GM18502 (cell line): ENCODE data around the gene VPS51.
"Not testable (repeated sequence)": the region's sequence is repeated elsewhere in the genome, so short reads cannot be mapped to it uniquely, and the experiment has no call there.

Experiments
- ATAC-seq: cut with Tn5 transposase; IDR thresholded peaks from one replicate; pipeline ENCODE4 v1.9.1; 2021; ENCODE audit warnings: mild to moderate bottlenecking; ENCODE audit not compliant: unreplicated experiment, poor library complexity

Gene VPS51

GRCh38 chr11:65118097-65118837 lies 22.3 kb downstream of the VPS51 start:
- no peak for ATAC-seq

DNA sequence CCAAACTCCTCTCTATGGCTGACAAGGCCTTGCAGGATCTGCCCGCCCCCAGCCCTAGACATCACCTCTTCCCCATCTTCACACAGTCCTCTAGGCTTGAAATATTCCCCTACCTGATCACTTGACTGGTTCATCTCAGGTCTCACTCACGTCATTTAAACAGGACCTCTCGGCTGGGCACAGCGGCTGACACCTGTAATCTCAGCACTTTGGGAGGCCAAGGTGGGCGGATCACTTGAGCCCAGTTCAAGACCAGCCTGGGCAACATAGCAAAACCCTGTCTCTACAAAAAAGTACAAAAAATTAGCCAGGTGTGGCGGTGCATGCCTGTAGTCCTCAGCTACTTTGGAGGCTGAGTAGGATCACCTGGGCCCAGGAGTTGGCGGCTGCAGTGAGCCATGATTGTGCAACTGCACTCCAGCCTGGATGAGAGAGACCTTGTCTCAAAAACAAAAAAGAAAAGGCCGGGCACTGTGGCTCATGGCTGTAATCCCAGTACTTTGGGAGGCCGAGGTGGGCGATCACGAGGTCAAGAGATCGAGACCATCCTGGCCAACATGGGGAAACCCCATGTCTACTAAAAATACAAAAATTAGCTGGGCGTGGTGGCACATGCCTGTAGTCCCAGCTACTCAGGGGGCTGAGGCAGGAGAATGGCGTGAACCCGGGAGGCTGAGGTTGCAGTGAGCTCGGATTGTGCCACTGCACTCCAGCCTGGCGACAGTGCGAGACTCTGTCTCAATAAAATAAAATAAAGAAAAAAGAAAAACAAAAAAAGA lies 23.1 kb downstream of the VPS51 start:
- not testable (repeated sequence) for ATAC-seq

DNA sequence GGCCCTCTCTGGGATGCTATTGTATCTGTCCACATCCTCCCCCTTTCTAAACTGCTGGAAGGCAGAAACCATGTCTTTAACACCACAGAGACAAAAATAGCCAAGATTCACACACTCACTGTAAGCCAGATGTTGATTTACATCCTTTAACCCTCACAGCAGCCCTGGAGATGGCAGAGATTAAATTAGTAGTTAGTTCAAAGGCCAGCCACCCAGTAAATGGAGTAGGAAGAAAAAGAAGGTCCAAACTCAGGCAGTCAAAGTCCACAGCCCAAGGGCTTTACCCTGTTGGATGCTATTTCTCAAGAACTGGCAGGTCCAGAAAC lies 23.6 kb downstream of the VPS51 start:
- ATAC-seq = no peak

DNA sequence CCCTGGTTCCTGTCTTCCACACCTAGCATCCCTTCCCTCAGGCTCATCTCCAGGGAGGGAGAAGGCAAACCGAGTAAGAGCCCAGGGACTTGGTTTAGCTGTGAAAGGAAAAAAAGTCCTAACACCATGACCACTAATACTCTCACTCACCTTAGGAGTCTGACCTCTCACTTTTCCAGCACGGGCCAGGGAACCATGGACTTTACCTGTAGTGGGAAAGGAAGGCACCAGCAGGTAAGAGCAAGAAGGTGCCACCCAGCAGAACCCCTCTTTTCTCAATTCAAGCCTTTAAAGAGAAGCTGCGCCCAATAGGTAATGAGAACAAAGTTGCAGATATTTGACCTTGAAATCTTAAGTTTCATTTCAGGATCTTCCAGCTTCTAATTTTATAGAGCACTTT lies 24.8 kb downstream of the VPS51 start:
- ATAC-seq = no peak

DNA sequence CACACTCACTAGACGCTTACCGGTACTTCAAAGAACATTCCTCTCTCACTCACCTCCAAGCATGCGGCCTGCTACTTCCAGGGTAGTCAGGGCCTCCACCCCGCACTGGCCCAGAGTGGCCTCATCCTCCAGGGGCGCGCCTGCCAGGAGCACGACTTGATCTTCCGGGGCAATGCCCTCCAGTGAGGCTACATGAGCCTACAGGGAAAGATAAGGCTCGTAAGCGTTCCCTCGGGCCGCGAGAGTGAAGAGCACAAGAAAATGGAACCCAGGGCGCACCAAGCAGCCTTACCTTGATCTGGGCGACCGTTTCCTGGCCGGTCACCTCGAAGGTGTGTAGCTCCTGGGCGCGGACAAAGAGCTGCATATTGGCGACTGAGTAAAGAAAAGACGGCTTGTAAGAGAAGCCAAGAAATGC lies 25.4 kb downstream of the VPS51 start:
- no peak for ATAC-seq

- ATAC-seq = peak; percentile 73
Observed at GRCh38 chr11:65121865-65122696, 26.1 kb downstream of the VPS51 start, which contains the start of the genes FAU and MRPL49. FAU (minus strand) TSS chr11:65122134; CDS start chr11:65121813, 321 bp downstream. MRPL49 (plus strand) TSS chr11:65122321; CDS start chr11:65122347, 26 bp downstream.

- no peak for ATAC-seq
Observed at GRCh38 chr11:65124480-65125196, 28.6 kb downstream of the VPS51 start.

DNA sequence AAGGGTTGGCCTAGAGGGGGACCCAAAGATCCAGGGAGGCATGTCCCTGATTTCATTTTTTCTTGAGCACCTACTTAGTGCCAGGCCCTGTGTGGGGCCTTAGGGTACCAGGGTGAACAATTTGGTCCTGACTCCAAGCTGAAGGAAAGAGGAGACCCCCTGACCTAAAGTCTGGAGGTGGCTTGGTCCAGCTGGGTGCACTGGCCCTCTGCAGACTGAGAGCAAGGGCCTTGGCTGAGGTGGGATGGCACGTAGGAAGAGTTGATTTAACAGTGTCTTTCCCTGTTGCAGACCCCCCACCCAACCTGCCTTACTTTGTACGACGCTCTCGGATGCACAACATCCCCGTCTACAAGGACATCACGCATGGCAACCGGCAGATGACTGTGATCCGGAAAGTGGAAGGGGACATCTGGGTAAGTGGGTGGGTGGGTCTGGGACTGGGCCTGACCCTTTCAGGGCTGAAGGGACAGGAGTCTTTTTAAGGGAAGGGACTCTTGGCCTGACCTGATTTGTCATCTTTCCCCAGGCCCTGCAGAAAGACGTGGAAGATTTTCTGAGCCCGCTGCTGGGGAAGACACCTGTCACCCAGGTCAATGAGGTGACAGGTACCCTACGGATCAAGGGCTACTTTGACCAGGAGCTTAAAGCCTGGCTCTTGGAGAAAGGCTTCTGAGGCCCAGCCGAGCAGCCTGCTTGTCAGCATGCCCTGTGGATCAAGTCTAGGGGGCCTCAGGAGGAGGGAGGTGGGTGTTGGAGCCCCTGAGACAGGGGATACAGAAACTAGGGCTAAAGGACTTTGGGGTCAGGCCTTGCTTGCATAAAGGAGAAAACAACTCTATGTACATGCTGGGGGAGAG lies 29.4 kb downstream of the VPS51 start:
- no peak for ATAC-seq

- no peak for ATAC-seq
Observed at GRCh38 chr11:65126624-65127274, 30.7 kb downstream of the VPS51 start.

DNA sequence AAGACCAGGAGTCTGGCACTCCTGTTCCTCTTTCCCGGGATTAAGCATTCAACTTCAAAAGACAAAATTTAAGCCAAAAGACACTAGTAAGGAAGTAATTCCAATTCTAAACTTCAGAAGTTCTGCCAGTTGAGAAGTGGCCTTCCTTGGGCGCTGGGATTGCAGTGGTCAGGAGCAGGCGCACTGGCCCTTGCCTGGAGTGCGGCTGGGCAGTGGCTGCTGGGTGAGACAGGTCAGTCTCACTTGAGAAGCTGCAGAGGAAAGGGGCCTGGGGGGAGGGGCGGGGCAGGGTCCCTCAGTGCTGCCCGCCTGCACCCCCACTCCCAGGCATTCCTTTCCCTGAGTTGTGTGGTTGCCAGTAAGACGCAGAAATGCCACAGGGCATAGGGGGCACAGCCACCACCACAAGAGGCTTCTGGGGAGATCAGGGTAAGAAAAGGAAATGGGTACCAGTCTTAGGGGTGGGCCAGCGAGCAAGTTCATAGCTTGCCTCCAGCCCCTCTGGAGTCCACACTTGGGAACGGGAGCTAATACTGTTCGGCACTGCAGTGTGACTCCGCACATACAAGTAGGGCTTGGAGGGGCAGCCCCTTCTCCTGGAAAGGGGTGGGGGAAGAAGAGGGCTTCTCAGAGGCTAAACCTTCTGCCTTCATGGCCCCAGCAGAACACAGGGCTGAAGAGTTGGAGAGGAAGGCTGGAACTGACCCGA lies 31.6 kb downstream of the VPS51 start:
- no peak for ATAC-seq

DNA sequence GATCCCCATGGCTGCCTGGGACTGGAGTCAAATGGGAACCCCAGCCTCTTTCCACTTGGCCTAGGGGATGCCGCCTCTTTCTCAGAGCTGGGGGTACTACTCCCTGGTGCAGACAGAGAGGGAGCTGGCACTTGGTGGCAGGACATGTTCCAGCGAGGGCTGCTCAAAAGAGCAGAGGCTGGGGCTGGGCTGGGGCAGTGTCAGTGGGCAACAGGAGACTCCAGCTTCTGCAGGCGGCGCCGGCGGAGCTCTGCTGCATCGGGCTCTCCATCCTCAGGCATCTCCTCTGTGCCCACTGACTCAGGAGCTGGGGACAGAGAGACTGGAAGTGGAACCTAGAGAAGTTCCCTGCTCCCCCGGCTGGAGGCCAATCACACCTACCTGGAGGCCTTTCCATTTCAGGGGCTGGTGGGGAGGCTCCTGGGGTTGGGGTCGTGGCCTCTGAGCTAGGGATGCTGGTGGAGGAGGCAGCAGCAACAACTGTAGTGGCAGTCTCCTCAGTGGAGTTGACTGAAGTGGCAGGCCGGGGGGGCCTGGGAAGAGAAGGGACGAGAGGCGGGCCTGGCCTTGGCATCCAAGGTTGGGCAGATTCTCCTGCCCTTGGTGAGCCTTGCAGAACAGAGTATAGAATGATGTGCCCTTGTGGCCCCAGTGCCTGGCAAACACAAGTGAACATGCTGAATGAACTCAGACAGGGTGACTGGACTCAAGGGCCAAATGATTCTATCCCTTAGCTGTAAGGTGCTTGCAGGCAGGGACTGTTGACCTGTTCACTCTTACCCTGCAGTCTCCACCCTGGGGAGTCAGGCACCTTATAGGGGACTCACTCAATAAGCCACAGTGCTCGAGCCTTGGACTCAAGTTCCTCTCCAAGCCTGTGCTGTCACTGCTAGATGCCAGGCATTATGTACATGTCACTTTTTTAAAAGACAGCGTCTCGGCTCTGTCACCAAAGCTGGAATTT lies 32.5 kb downstream of the VPS51 start:
- ATAC-seq = no peak

GRCh38 chr11:65129649-65130441 lies 33.8 kb downstream of the VPS51 start:
- ATAC-seq = no peak

DNA sequence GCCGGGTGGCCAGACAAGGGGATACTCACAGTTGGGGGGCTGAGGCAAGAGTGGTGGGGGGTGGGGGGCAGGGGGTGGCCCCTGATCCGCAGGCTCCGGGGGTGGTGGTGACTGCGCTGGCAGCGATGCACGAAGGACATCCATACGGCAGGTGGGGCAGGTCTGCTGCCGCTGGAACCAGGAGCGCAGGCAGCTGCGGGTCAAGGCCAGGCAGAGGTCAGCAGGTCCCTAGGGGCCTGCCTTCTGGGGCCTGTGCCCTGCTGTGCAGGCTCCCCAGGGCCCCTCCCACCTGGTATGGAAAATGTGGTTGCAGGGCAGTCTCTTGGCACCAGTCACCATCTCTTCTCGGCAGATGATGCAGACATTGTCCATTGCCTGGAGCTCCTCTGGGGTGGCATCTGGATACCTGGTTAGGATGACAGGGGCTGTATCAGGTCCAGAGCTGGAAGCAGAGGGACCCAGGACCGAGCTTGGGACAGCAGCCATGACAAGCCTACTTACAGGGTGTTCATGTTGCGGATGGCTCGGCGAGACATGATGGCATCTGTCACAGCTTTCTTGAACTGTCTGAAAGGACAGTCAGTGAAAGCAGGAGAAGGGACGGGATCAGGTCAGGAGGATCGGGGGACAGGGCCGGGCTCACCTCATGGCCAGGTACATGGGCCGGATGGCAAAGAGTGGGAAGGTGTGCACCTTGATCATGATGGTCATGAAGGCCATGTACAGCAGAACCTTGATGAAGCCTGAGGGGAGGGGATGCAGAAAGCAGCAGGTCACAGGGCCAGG lies 34.8 kb downstream of the VPS51 start:
- ATAC-seq = no peak

DNA sequence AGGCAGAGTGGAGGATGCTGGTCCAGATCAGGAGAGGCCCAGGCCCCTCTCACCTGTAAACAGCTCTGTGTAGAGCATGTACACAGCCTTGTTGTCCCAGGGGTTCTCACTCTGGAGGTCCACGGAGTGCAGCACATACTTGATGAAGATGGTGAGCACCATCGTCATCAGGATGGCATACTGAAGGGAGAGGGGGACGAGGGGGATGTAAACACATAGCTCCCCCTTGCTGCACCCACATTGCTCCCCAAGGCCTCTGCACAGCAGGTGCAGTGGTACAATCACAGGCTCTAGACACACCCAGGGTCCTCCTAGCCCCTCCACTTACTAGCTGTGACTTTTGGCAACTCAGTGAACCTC lies 35.4 kb downstream of the VPS51 start:
- ATAC-seq = no peak

DNA sequence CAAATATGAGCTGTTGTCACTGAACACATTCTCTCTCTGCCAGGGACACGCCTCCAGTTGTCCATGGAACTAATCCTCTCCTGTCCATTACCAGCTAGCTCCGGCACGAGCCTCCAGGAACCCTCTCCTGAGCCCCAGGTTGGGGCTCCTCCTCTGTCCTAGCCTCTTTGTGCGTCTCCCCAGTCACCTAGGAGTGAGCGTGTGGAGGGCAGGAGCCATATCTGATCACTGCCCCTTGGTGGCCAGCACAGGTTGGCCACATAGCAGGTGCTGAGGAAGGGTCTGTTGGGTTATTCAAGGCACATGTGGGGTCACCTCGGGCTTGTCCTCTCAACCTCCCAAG lies 35.9 kb downstream of the VPS51 start:
- ATAC-seq = no peak
